Amniotic stem cell (primary cell): ENCODE results near the gene IFIT5.
"Not testable (repeated sequence)": the region's sequence is repeated elsewhere in the genome, so short reads cannot be mapped to it uniquely, and the experiment has no call there.

ENCODE experiments used
- DNase-seq: peaks from one replicate; lab custom pipeline; 2025; lab: John Stamatoyannopoulos, UW

The IFIT5 gene

GRCh38 chr10:89428877-89429276 lies 14.5 kb downstream of the IFIT5 start:
- no peak for DNase-seq

DNA sequence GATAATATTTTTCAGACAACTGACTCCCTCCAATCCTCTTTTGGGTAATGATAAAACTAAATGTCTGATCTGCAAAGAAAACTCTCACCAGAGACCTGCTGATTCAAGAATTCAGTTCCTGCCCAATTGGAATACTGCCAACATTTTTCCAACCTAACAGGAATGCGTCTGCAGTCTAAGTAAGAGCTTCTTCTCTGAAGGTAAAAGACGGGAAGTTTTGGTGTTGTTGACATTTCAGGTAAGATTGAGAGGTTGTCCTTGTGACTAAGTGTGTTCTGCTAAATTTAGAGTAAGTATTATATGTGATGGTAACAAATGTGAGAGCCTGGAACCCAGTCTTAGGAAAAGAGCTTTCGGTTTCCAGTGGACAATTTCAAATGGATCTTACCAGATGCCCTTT lies 17.6 kb downstream of the IFIT5 start:
- DNase-seq, result no peak

DNA sequence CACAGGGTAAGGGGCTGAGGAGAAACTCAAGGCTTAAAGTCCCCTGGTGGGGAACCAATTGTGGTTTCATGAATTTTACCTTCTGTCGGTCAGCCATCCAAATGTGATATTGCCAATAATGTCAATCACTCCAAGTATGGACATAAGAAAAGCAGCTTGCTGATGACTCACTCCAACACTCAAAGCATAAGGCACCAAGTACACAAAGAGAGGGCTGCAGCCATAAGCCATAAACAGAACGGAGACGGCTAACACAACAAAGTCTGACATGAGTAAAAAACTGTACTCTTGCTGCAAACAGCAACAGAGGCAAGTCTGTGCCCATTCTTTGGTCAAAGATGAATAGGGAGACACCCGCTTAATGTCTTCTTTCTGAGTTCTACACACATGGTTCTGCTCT lies 24.2 kb downstream of the IFIT5 start:
- DNase-seq, result no peak

GRCh38 chr10:89440226-89441009 lies 26.1 kb downstream of the IFIT5 start:
- DNase-seq, result no peak

GRCh38 chr10:89442289-89442688 lies 27.9 kb downstream of the IFIT5 start:
- DNase-seq, result no peak

DNA sequence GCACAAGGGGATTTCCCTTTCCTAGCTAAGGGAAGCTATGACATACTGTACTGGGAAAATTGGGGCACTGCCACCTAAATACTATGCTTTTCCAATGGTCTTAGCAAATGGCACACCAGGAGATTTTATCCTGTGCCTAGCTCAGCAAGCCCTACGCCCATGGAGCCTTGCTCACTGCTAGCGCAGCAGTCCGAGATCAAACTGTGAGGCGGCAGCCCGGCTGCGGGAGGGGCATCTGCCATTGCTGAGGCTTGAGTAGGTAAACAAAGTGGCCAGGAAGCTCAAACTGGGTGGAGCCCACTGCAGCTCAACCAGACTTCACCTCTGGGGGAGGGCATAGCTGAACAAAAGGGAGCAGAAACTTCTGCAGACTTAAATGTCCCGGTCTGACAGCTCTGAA lies 30.5 kb downstream of the IFIT5 start:
- not testable (repeated sequence) for DNase-seq

DNA sequence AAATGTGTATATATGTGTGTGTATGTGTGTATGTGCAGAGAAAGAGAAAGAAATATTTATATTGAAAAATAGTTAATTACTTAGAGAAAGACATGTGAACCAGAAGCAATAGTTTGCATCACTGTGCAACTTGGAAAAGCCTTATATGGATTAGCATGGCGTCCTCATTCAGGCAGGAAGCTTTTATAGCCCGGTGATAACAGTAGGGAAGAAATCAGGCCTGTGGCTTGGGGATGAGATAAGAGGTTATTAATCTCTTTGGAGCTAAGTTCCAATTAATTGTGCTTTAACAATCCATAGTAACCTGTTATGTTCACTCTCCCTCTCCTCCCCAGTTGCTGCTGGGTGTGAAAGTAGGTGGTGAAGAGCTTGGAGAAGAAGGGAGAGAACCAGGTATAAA lies 36.5 kb downstream of the IFIT5 start:
- no peak for DNase-seq

DNA sequence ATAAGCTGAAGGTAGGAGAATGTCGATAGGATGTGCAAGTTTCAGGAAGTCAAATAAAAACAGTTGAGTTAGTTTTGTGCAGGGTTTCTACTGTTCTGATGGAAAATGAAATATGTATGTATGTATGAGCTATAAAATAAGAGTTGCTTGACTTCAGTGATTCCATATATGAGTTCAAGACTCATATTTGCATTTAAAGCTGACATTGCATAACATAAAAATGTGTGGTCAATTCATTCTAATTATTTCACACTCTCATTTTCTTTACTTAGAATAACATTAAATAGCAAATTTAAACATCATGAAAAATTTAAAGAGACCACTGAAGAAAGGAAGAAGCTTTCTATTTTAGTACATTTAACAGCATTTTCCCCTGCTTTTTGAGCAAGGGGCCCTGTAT lies 37.8 kb downstream of the IFIT5 start:
- no peak for DNase-seq

- DNase-seq, result no peak
These were observed 40.4 kb downstream of the IFIT5 start for GRCh38 chr10:89454561-89455347.

GRCh38 chr10:89458291-89458690 lies 43.9 kb downstream of the IFIT5 start:
- no peak for DNase-seq

DNA sequence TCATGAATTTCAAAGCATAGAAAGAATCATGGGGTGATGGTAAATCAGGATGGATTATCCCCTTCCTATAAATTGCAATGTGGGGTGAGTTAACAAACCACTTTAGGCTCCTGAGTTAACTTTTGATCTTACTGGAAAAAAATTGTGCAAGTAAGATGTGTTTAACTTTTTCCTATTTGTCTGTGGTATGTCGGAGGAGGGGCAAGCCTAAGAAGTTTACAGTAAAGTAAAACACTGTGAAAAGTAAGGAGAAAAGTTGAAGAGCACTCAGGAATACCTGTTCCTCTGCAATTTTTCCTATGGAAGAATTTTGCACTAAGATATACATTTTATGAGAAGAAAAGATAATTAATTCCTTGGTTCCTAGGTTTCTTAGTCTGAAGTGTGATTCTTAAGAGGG lies 44.4 kb downstream of the IFIT5 start:
- DNase-seq, result no peak

GRCh38 chr10:89463846-89464537 lies 49.6 kb downstream of the IFIT5 start:
- no peak for DNase-seq

GRCh38 chr10:89465196-89465595 lies 50.8 kb downstream of the IFIT5 start:
- no peak for DNase-seq

- no peak for DNase-seq
These were observed 52.2 kb downstream of the IFIT5 start for GRCh38 chr10:89466599-89467035.

DNA sequence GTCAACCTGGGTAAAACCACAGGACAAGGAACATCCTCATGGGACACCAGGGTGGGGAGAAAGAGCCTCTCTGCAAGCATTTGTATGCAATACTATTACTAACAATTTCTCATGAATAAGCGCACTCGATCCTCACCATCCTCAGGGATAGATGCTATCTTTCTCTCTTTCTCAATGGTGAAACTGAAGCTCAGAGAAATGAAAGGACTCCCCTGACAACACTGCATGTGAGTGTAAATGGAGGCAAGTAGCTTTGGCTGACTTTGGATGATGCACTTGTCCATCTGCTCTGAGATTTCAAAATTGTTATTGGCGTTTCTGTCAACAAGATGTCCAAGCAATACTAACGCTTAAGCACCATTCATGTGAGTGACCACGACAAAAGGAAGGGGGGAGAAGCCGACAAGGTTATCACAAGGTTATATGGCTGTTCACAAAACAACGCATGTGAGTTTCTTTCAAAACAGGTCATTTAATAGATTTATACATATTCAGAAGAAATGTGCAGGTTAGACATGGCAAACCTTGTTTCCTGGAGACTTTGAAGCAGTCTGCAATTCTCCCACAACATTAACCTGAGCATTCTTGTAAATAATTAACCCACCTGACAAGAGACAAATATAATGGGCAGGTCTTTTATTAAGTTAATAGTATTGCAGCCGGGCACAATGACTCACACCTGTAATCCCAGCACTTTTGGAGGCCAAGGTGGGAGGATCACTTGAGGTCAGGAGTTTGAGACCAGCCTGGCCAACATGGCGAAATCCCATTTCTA lies 54.0 kb downstream of the IFIT5 start:
- no peak for DNase-seq

DNA sequence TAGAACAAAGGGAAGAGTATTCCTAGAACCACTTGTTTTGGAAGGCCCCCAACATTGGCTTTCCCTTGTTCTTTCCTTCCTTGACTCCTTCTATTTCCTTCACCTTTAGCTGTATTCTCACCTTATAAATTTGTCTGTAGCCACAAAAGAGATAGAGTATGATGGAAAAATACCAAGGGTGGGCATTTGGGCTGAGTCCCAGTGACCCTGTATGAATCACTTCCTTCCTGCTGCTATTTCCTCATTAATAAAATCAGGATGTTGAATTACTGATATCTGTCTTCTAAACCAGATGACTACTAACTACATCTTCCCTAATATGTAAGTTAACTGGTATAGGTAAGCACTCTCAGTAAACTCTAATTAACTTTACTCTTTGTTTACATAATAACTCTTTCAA lies 55.1 kb downstream of the IFIT5 start:
- no peak for DNase-seq
